Keratinocyte (primary cell): ENCODE data around the gene CNEP1R1. TPM values are rescaled to one million over a fixed set of nuclear protein-coding genes. Genes with fewer than 3 reads are reported as not detected.

ENCODE experiments used
- DNase-seq: peaks from one replicate; pipeline ENCODE4 v3.0.0-alpha.2; 2011; ENCODE audit warnings: low read depth, missing footprints, low spot score
- FAIRE-seq: peaks from 2 replicates; lab custom pipeline; 2011; peaks lifted over from hg19 to GRCh38; lab: Jason Lieb, UNC
- H2AFZ ChIP-seq: 2 replicates; pipeline ENCODE4 v1.6.0; 2012; ENCODE audit warnings: low read length, control low read depth, inconsistent platforms; ENCODE audit not compliant: control insufficient read depth
- H3K27ac ChIP-seq: 2 replicates; pipeline ENCODE4 v1.5.1; 2011; ENCODE audit warnings: low read length; ENCODE audit not compliant: control insufficient read depth, insufficient read depth
- H3K27me3 ChIP-seq: 3 replicates; pipeline ENCODE4 v1.6.0; 2011; ENCODE audit warnings: low read length; ENCODE audit not compliant: control insufficient read depth, insufficient read depth; ENCODE audit errors: extremely low read depth
- H3K36me3 ChIP-seq, 2 experiments: 2 replicates in 1 of 2; 3 replicates in 1 of 2; pipeline ENCODE4 v1.5.1; 2011; ENCODE audit warnings: low read length in 2 of 2, mild to moderate bottlenecking in 1 of 2; ENCODE audit not compliant: control insufficient read depth in 2 of 2, insufficient read depth in 2 of 2; ENCODE audit errors: extremely low read depth in 1 of 2
- H3K4me1 ChIP-seq: 3 replicates; pipeline ENCODE4 v1.5.1; 2011; ENCODE audit warnings: low read length; ENCODE audit not compliant: control insufficient read depth, insufficient read depth; ENCODE audit errors: extremely low read depth
- H3K4me2 ChIP-seq: 3 replicates; pipeline ENCODE4 v1.6.0; 2011; ENCODE audit warnings: low read depth, low read length; ENCODE audit not compliant: control insufficient read depth, insufficient read depth; ENCODE audit errors: extremely low read depth
- H3K4me3 ChIP-seq, 3 experiments: fragments of 200-600 bp in 1 of 3; sonication (generic) in 1 of 3; 2 replicates in 2 of 3; 3 replicates in 1 of 3; pipeline ENCODE4 v1.5.1; 2011 to 2016; ENCODE audit warnings: low read length in 3 of 3, mild to moderate bottlenecking in 3 of 3, control low read depth in 2 of 3, inconsistent platforms in 1 of 3, low read depth in 1 of 3, mixed read lengths in 1 of 3, mixed run types in 1 of 3, moderate library complexity in 1 of 3; ENCODE audit not compliant: control insufficient read depth in 2 of 3, insufficient read depth in 2 of 3; ENCODE audit errors: extremely low read depth in 1 of 3
- H3K79me2 ChIP-seq: 2 replicates; pipeline ENCODE4 v1.6.0; 2012; ENCODE audit warnings: low read length; ENCODE audit not compliant: control insufficient read depth, insufficient read depth
- H3K9ac ChIP-seq: 3 replicates; pipeline ENCODE4 v1.6.0; 2011; ENCODE audit warnings: low read length; ENCODE audit not compliant: control insufficient read depth, insufficient read depth; ENCODE audit errors: extremely low read depth
- H3K9me1 ChIP-seq: 3 replicates; pipeline ENCODE4 v1.6.0; 2011; ENCODE audit warnings: low read length; ENCODE audit not compliant: control insufficient read depth, insufficient read depth; ENCODE audit errors: extremely low read depth
- H3K9me3 ChIP-seq: 2 replicates; pipeline ENCODE4 v1.5.1; 2012; ENCODE audit warnings: low read depth, low read length; ENCODE audit not compliant: control insufficient read depth
- H4K20me1 ChIP-seq: 3 replicates; pipeline ENCODE4 v1.6.0; 2011; ENCODE audit warnings: low read length; ENCODE audit not compliant: control insufficient read depth, insufficient read depth; ENCODE audit errors: extremely low read depth
- EZH2 ChIP-seq: IDR thresholded peaks from one replicate; pipeline ENCODE4 v1.6.1; 2012; ENCODE audit warnings: inconsistent platforms, mild to moderate bottlenecking, low read length, moderate library complexity
- dilution Hi-C: fragments of 300-500 bp; cut with MboI; formaldehyde crosslinking; loops from one replicate; pipeline ENCODE4 v1.7.0; 2020; ENCODE audit warnings: low sequenced_read_pairs; ENCODE audit not compliant: extremely low pct_ligation_motif_present
- polyA plus RNA-seq, 5 experiments: library from polyadenylated mRNA; depleted of rRNA in 3 of 5; stranded (reverse) in 3 of 5; stranded (forward) in 1 of 5; unstranded in 1 of 5; fragments of >200 nt; gene quantifications; 1 replicate in 1 of 5; 2 replicates in 3 of 5; 3 replicates in 1 of 5; pipeline versions ENCODE4 v1.2.1 to v1.2.3, GENCODE V29; 2011 to 2012; ENCODE audit warnings: missing spikeins in 2 of 5, low read depth in 1 of 5, low replicate concordance in 1 of 5
- TF ChIP-seq, protein P1 (sequence below), 3 experiments: IDR thresholded peaks in 1 of 3; conservative IDR thresholded peaks in 1 of 3; optimal IDR thresholded peaks in 1 of 3; 2 replicates in 2 of 3; 3 replicates in 1 of 3; pipeline versions ENCODE3 to v1.5.1; 2011; ENCODE audit warnings: low read length in 3 of 3, mild to moderate bottlenecking in 3 of 3, moderate library complexity in 2 of 3, control low read depth in 1 of 3, inconsistent platforms in 1 of 3; ENCODE audit not compliant: insufficient read depth in 2 of 3; ENCODE audit errors: extremely low read depth in 1 of 3

CNEP1R1 gene
- polyA plus RNA-seq, 1 donor (not counting 4 experiments of a cell fraction or from before 2014, with no cell fraction given) = 28.5 TPM

DNA sequence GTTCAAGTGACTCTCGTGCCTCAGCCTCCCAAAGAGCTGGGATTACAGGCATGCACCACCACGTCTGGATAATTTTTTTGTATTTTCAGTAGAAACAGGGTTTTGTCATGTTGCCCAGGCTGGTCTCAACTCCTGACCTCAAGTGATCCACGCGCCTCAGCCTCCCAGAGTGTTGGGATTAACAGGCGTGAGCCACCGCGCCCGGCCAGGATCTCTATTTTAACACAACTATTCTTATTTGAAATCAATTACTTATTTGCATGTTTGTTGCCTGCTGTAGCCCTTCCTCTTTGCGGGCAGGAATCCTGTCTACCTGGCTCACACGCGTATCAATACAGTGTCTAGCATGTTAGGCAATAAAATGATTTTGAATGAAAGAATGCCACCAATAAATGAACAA lies 818 bp upstream of the CNEP1R1 start:
- no peak for DNase-seq
- no peaks in the 10 kb centered on the region for H3K9me1 ChIP-seq
- peak overlapping the region; percentile 71 for H3K4me2 ChIP-seq
- peaks cover 34% of the 10 kb centered on the region for H3K79me2 ChIP-seq
- no peaks in the 10 kb centered on the region for H3K9me3 ChIP-seq
- no peak overlapping the region for H3K27ac ChIP-seq
- H2AFZ ChIP-seq = peak overlapping the region; percentile 89
- no peak overlapping the region for H3K9ac ChIP-seq
- dilution Hi-C loops = no loop called here
- TF ChIP-seq, protein P1, sequence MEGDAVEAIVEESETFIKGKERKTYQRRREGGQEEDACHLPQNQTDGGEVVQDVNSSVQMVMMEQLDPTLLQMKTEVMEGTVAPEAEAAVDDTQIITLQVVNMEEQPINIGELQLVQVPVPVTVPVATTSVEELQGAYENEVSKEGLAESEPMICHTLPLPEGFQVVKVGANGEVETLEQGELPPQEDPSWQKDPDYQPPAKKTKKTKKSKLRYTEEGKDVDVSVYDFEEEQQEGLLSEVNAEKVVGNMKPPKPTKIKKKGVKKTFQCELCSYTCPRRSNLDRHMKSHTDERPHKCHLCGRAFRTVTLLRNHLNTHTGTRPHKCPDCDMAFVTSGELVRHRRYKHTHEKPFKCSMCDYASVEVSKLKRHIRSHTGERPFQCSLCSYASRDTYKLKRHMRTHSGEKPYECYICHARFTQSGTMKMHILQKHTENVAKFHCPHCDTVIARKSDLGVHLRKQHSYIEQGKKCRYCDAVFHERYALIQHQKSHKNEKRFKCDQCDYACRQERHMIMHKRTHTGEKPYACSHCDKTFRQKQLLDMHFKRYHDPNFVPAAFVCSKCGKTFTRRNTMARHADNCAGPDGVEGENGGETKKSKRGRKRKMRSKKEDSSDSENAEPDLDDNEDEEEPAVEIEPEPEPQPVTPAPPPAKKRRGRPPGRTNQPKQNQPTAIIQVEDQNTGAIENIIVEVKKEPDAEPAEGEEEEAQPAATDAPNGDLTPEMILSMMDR (optimal IDR thresholded peaks at IDR 0.05 in 1 of 3, IDR thresholded peaks at IDR 0.05 in 1 of 3, conservative IDR thresholded peaks at IDR 0.05 in 1 of 3; ENCODE audit: extremely low read depth in 1 of 3, insufficient read depth in 2 of 3, low read length in 3 of 3) = no peak
- TF ChIP-seq EZH2 = no peak
- no peaks in the 10 kb centered on the region for H4K20me1 ChIP-seq
- H3K4me1 ChIP-seq = peaks cover 8% of the 10 kb centered on the region
- no peaks in the 10 kb centered on the region for H3K27me3 ChIP-seq
- H3K36me3 ChIP-seq = peaks cover 0 to 1% of the 10 kb centered on the region in 2 experiments
- no peak for FAIRE-seq
- H3K4me3 ChIP-seq = peak overlapping the region in 2 of 3 experiments; percentile 8 to 50

DNA sequence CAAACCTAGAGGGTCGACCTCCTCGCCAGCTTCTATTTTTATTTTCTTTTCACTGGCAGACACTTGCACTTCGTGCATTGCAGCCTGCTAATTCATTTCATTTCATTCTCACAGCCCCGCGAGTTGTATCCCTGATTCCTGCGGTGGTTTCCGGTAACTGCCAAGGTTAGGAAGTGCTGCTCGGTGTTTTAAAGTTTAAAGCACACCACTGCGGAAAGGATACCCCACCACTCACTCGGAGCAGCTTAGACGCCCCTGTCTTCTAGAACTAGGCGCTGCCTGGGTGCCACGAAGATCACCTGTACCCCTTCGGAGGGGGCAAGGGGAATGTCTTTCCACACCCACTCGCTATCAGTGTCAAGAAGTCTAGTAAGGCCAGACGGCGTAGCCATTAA lies 509 bp downstream of the CNEP1R1 start:
- Histone ChIP-seq H3K9me1 (no peaks in the 10 kb centered on the region), H3K27ac (peak overlapping the region; percentile 42), H4K20me1 (no peaks in the 10 kb centered on the region), H3K27me3 (no peaks in the 10 kb centered on the region), H3K4me2 (peak overlapping the region; percentile 77), H3K4me3 (peak overlapping the region; percentile 75 to 93 (median 78)), H2AFZ (peak overlapping the region; percentile 73), H3K79me2 (peaks cover 37% of the 10 kb centered on the region), H3K9me3 (no peaks in the 10 kb centered on the region), H3K36me3 (peaks cover 0 to 5% of the 10 kb centered on the region in 2 experiments), H3K9ac (peak overlapping the region; percentile 73), H3K4me1 (peaks cover 8% of the 10 kb centered on the region)
- FAIRE-seq (no peak), DNase-seq (no peak)
- no peak for TF ChIP-seq EZH2
- TF ChIP-seq, protein P1 (optimal IDR thresholded peaks at IDR 0.05 in 1 of 3, IDR thresholded peaks at IDR 0.05 in 1 of 3, conservative IDR thresholded peaks at IDR 0.05 in 1 of 3; ENCODE audit: extremely low read depth in 1 of 3, insufficient read depth in 2 of 3, low read length in 3 of 3) = no peak
- dilution Hi-C loops = no loop called here
